ENCODE data around the gene UNC5C.

Gene UNC5C

DNA sequence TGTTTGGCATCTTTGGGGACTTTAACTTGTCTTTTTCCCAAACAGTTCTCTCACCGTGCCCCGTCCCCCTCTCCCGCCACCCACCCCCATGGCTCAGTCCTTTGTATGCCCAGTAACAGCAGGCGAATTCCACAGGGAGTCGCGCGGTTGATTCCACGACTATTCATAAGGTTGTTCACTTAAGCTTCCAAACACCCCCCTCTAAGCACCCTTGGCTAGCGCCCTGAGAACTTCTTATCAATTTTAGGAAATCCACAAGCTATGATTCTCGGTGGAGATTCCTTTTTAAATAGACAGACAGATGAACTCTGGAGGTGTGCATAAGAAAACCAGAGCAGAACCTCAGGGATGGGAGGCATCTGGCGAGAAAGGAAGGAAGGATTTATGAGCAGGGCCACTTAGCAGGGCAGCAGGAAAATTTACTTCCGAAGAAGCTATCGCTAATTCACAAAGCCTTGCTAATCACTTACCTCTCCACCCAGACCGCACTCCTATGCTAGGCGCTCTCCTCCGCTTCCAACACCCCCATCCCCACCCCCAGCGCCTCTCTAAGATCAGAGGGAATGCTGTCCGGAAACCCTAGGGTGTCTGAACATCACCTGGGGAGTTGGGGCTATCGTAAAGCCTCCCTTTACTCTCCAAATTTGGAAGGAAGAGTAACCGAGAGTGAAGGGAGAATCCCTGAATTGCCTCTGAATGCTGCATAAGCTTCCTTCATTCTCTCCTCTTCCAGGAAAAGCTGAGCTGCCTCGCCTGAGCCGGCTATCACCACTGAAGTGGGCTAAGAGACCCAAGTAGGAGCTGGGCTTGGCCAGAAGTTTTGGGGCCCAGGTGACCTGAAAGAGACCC lies 1.7 kb downstream of the UNC5C start:
- Histone ChIP-seq H3K27ac (ENCODE audit: insufficient read depth, low read depth, low read length, poor library complexity, severe bottlenecking) (peak overlapping the region; percentile 28), H3K9me3 (ENCODE audit: control insufficient read depth, low read length) (no peaks in the 10 kb centered on the region), H3K4me1 (ENCODE audit: control insufficient read depth, insufficient read depth, low read length) (peaks cover 17% of the 10 kb centered on the region), H3K4me3 (ENCODE audit: insufficient read depth, low read depth, low read length) (peak overlapping the region; percentile 65), H3K36me3 (ENCODE audit: control insufficient read depth, insufficient read depth, low read length) (no peaks in the 10 kb centered on the region), H3K27me3 (ENCODE audit: control insufficient read depth, insufficient read depth, low read length, poor library complexity, severe bottlenecking) (peaks cover 53% of the 10 kb centered on the region)
- WGBS, 2 experiments: 1% methylated on average over 22 of the region's 22 CpGs

DNA sequence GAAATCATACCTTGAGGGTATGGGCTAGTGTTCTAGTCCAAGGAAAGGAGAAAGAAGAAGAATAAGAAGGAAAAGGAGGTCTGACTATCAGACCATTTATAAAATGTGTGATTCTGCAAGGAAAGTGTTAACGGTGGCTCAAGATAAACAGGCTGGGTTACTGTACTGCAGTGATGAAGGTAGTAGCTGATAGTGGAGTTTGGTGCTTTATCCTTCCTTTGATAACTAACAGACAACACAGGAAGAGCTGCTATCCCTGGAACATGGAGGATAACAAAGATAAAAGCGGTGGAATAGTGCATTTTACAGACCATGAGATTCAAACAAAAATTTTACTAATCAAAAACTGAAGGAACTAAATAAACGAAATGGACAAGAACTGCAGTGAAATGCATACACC lies 2.6 kb downstream of the UNC5C start:
- Histone ChIP-seq H3K36me3 (ENCODE audit: control insufficient read depth, insufficient read depth, low read length) (no peaks in the 10 kb centered on the region), H3K4me3 (ENCODE audit: insufficient read depth, low read depth, low read length) (peak overlapping the region; percentile 3), H3K27me3 (ENCODE audit: control insufficient read depth, insufficient read depth, low read length, poor library complexity, severe bottlenecking) (peaks cover 50% of the 10 kb centered on the region), H3K27ac (ENCODE audit: insufficient read depth, low read depth, low read length, poor library complexity, severe bottlenecking) (no peak overlapping the region), H3K9me3 (ENCODE audit: control insufficient read depth, low read length) (no peaks in the 10 kb centered on the region), H3K4me1 (ENCODE audit: control insufficient read depth, insufficient read depth, low read length) (peaks cover 17% of the 10 kb centered on the region)
- WGBS, 2 experiments: 67% methylated on average over 3 of the region's 3 CpGs

DNA sequence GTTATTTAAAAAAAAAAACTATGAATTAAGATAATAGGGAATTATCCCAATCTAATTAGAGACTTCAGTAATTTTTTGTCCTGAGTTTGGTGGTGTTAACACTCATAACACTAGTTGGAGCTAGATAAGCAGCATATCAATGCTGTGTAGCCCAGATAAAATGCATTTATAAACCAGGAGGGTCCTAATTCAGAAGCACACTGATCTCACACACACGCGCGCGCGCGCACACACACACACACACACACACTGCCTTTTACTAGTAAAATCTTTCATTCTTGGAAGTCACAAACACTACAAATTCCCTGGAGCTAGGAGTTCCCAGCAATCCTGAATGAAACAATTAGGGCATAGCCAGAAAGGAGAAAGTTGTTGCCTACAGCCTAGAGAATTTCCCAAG lies 3.2 kb downstream of the UNC5C start:
- Histone ChIP-seq H3K4me1 (ENCODE audit: control insufficient read depth, insufficient read depth, low read length) (peaks cover 17% of the 10 kb centered on the region), H3K4me3 (ENCODE audit: insufficient read depth, low read depth, low read length) (no peak overlapping the region), H3K9me3 (ENCODE audit: control insufficient read depth, low read length) (no peaks in the 10 kb centered on the region), H3K27ac (ENCODE audit: insufficient read depth, low read depth, low read length, poor library complexity, severe bottlenecking) (no peak overlapping the region), H3K27me3 (ENCODE audit: control insufficient read depth, insufficient read depth, low read length, poor library complexity, severe bottlenecking) (peaks cover 43% of the 10 kb centered on the region), H3K36me3 (ENCODE audit: control insufficient read depth, insufficient read depth, low read length) (no peaks in the 10 kb centered on the region)
- 95 to 97% methylated on average over 6 of the region's 6 CpGs for WGBS, 2 experiments

DNA sequence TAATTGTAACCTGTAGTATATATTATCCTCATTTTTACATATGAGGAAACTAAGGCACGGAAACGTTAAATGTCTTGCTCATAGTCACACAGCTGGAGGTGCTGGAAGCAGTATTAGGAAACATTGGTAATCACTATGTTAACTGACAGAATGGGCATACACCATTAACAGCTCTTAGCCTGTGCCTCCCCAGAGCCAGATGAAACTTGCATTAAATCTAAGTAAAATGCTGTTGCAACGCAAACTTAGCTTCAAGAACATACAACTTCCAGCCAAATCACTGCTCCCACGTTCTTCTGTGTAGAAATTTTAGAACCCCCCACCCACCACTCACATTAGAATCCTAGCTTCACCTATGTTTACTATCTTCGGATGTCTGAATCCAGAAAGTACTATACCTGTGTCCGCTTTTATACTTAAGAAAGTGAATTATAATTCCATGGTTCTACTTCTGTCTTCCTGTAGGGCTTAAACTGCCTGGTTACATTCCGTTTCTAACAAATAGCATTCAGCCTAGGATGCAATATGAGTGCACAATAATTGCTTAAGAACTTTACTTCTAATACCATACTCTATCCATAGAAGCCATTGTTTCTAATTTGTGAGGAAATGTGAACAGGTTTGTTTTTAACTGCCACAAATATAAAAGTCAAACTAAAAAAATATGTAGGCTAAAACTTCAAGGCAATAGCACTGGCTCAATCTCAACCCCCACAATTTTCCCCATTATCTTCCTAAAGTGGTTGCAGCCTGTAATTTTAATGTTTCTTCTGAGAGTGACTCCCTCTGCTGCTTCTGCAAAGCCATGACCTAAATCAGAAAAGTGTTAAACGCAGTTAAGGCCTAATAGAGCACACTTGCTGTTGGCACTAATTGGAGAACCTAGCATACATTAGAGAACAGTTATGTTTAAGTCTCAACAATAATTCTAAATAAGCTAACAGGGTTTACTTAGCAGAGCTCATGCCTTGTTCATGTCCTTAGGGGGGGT lies 4.4 kb downstream of the UNC5C start:
- Histone ChIP-seq H3K4me1 (ENCODE audit: control insufficient read depth, insufficient read depth, low read length) (peaks cover 14% of the 10 kb centered on the region), H3K4me3 (ENCODE audit: insufficient read depth, low read depth, low read length) (no peak overlapping the region), H3K9me3 (ENCODE audit: control insufficient read depth, low read length) (no peaks in the 10 kb centered on the region), H3K27ac (ENCODE audit: insufficient read depth, low read depth, low read length, poor library complexity, severe bottlenecking) (no peak overlapping the region), H3K36me3 (ENCODE audit: control insufficient read depth, insufficient read depth, low read length) (no peaks in the 10 kb centered on the region), H3K27me3 (ENCODE audit: control insufficient read depth, insufficient read depth, low read length, poor library complexity, severe bottlenecking) (peaks cover 32% of the 10 kb centered on the region)
- WGBS, 2 experiments: 80 to 81% methylated on average over 6 to 8 of the region's 8 CpGs

DNA sequence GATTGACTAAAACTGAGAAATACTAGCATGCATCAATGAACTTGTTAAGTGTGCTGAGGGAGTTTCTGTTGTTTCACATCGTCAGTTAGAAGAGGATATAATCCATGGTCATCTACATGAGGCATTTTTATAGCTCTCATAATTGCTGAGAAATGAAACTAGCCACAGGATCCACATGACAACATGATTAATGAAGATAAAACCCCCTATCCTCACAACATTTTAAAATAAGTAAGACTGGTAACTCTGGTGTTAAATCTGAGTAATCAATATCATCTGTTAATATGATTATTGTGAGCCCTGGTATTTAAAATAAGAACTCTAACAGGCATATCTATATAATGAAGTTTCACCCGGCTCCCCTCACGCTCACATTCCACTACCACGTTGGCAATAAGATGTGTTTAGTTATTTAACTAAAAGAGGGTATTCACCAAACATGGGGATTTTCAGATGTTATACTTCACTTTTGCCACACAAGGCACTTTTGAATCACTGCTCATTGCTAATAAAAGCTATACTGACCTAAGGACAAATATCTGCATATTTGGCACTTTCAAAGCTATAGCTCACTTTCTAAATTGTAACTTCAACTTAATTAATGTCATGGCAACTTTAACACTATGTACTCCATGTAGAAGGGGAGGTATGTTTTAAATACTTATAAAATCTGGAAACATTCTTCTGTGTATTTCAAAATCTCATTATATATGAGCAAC lies 6.7 kb downstream of the UNC5C start:
- H3K27ac ChIP-seq (ENCODE audit: insufficient read depth, low read depth, low read length, poor library complexity, severe bottlenecking): no peak overlapping the region
- 88 to 100% methylated on average over 1 to 3 of the region's 4 CpGs for WGBS, 2 experiments
- H3K4me3 ChIP-seq (ENCODE audit: insufficient read depth, low read depth, low read length): no peak overlapping the region

DNA sequence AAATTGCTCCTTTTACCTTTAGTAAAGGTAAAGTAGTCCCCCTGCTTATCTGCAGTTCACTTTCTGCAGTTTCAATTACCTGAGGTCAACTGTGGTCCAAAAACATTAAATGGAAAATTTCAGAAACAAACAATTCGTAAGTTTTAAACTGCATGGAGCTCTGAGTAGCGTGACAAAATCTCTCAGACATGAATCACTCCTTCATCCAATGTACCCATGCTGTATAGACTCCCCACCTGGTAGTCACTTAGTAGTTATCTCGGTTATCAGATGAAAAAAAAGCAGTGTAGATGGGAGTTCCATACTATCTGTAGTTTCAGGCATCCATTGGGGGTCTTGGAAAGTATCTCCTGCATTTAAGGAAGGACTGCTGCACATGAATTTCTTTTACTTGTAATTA lies 7.7 kb downstream of the UNC5C start:
- H3K4me3 ChIP-seq (ENCODE audit: insufficient read depth, low read depth, low read length): no peak overlapping the region
- no peaks in the 10 kb centered on the region for H3K36me3 ChIP-seq (ENCODE audit: control insufficient read depth, insufficient read depth, low read length)
- H3K9me3 ChIP-seq (ENCODE audit: control insufficient read depth, low read length): no peaks in the 10 kb centered on the region
- no peak overlapping the region for H3K27ac ChIP-seq (ENCODE audit: insufficient read depth, low read depth, low read length, poor library complexity, severe bottlenecking)
- WGBS, 2 experiments: 95 to 96% methylated on average over 3 of the region's 3 CpGs
- H3K27me3 ChIP-seq (ENCODE audit: control insufficient read depth, insufficient read depth, low read length, poor library complexity, severe bottlenecking): no peaks in the 10 kb centered on the region
- H3K4me1 ChIP-seq (ENCODE audit: control insufficient read depth, insufficient read depth, low read length): peaks cover 6% of the 10 kb centered on the region

More for the DNA sequence above, 6.7 kb downstream of the UNC5C start:
- Histone ChIP-seq H3K36me3 (ENCODE audit: control insufficient read depth, insufficient read depth, low read length) (no peaks in the 10 kb centered on the region), H3K4me1 (ENCODE audit: control insufficient read depth, insufficient read depth, low read length) (peaks cover 14% of the 10 kb centered on the region), H3K9me3 (ENCODE audit: control insufficient read depth, low read length) (no peaks in the 10 kb centered on the region), H3K27me3 (ENCODE audit: control insufficient read depth, insufficient read depth, low read length, poor library complexity, severe bottlenecking) (peaks cover 8% of the 10 kb centered on the region)

DNA sequence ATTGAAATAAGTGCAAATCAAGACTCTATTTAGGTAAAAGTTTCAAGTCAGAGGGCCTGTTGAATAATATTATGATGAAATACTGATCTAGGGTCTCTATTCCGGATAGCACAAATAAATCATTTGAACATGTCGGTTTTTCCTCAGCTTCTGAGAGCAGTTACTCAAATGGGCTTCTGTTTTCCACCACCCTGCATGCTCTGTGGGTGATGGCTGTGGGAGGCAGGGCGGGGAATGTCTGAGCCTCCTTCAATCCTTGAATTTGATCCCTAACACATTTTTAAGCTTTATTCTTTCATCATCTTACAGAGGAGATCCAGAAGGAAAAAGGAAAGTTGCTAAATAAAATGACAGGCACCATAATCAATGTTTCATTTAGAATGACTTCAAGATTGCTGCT lies 8.5 kb downstream of the UNC5C start:
- Histone ChIP-seq H3K36me3 (ENCODE audit: control insufficient read depth, insufficient read depth, low read length) (no peaks in the 10 kb centered on the region), H3K27ac (ENCODE audit: insufficient read depth, low read depth, low read length, poor library complexity, severe bottlenecking) (no peak overlapping the region), H3K4me3 (ENCODE audit: insufficient read depth, low read depth, low read length) (no peak overlapping the region), H3K9me3 (ENCODE audit: control insufficient read depth, low read length) (no peaks in the 10 kb centered on the region), H3K27me3 (ENCODE audit: control insufficient read depth, insufficient read depth, low read length, poor library complexity, severe bottlenecking) (no peaks in the 10 kb centered on the region), H3K4me1 (ENCODE audit: control insufficient read depth, insufficient read depth, low read length) (peaks cover 2% of the 10 kb centered on the region)
- WGBS, 2 experiments: 61 to 100% methylated on average over 1 to 3 of the region's 3 CpGs

DNA sequence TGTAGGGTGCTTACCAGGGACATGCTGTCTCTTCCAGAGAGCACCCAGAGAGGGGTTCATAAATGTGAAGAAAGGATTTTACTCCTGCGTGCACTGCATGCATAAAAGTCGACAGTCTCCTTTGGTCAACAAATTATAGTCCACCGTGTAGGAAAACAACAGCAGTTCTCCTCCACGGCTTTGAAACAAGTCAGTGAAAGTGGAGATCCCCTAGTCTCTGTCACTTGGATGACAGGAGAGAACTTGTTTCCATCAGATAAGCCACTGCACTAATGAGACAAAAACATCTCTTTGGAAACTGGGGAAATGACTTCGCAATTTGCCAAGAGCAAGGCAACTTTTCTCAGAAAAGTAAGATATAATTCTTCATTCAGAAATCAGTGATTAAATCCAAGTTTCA lies 9.7 kb downstream of the UNC5C start:
- no peaks in the 10 kb centered on the region for H3K36me3 ChIP-seq (ENCODE audit: control insufficient read depth, insufficient read depth, low read length)
- WGBS, 2 experiments: 94 to 95% methylated on average over 5 of the region's 5 CpGs
- H3K4me1 ChIP-seq (ENCODE audit: control insufficient read depth, insufficient read depth, low read length): no peaks in the 10 kb centered on the region
- H3K27me3 ChIP-seq (ENCODE audit: control insufficient read depth, insufficient read depth, low read length, poor library complexity, severe bottlenecking): no peaks in the 10 kb centered on the region
- no peak overlapping the region for H3K4me3 ChIP-seq (ENCODE audit: insufficient read depth, low read depth, low read length)
- H3K27ac ChIP-seq (ENCODE audit: insufficient read depth, low read depth, low read length, poor library complexity, severe bottlenecking): no peak overlapping the region
- H3K9me3 ChIP-seq (ENCODE audit: control insufficient read depth, low read length): no peaks in the 10 kb centered on the region

DNA sequence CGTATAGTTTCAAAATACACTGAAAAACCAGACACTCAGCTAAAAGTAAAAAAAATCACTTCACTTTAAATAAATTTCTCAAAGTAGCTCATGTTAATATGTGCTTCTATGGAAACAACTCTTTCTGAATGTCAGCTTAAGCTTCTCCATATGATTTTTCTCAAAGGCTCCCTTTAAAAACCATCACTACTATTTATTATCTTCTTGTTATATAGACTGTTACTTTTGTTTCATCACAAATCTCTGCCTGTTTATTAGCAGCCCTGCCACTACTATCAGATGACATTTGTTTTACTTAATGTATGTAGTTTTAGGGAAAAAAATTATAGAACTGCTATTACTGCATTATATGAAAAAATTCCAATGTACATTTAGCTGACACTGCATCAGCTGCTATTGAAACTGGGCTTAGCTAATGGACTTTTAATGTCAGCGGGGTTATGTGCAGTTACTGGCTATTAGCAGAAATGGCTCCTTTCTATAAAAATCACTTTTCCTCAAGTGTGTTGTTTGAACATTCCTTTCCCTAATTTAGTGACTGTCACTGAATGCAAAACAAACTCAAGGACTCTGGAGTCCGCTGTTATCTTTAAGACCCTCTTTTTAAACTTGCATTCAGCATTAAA lies 10.8 kb downstream of the UNC5C start:
- H3K4me3 ChIP-seq (ENCODE audit: insufficient read depth, low read depth, low read length): no peak overlapping the region
- no peaks in the 10 kb centered on the region for H3K27me3 ChIP-seq (ENCODE audit: control insufficient read depth, insufficient read depth, low read length, poor library complexity, severe bottlenecking)
- no peaks in the 10 kb centered on the region for H3K36me3 ChIP-seq (ENCODE audit: control insufficient read depth, insufficient read depth, low read length)
- H3K27ac ChIP-seq (ENCODE audit: insufficient read depth, low read depth, low read length, poor library complexity, severe bottlenecking): no peak overlapping the region
- 93 to 98% methylated on average over 2 to 3 of the region's 3 CpGs for WGBS, 2 experiments
- no peaks in the 10 kb centered on the region for H3K9me3 ChIP-seq (ENCODE audit: control insufficient read depth, low read length)
- H3K4me1 ChIP-seq (ENCODE audit: control insufficient read depth, insufficient read depth, low read length): no peaks in the 10 kb centered on the region

Data from ectodermal cell (in vitro differentiated cells).